K562 (cell line): ENCODE data around the gene C17orf114.

Experiments
- HDAC3 ChIP-seq: fragments of 450-650 bp; IDR thresholded peaks from 2 replicates; pipeline ENCODE4 v1.6.1; 2018; ENCODE audit warnings: borderline replicate concordance, mild to moderate bottlenecking, moderate library complexity; ENCODE audit not compliant: partially characterized antibody
- PBX2 ChIP-seq, 2 experiments: IDR thresholded peaks in 1 of 2; conservative IDR thresholded peaks in 1 of 2; 2 replicates each; pipeline ENCODE4 v1.6.1; 2016; ENCODE audit warnings: low read depth in 2 of 2, mild to moderate bottlenecking in 1 of 2, missing compliant biosample characterization in 1 of 2, missing genetic modification characterization in 1 of 2, moderate library complexity in 1 of 2
- SRSF7 ChIP-seq: fragments of 200-400 bp; formaldehyde crosslinking; optimal IDR thresholded peaks from 2 replicates; pipeline ENCODE3; 2017; ENCODE audit warnings: mild to moderate bottlenecking, low read depth, low read length
- TF ChIP-seq, protein P1 (sequence below): fragments of 250-450 bp; sonication (Bioruptor Pico); IDR thresholded peaks from 2 replicates; pipeline ENCODE4 v1.8.0; 2021; ENCODE audit warnings: mild to moderate bottlenecking, moderate library complexity
- TF ChIP-seq, protein P2 (sequence below), 2 experiments: fragments of 200-800 bp in 1 of 2; sonication (Bioruptor generic) in 1 of 2; sonication (generic) in 1 of 2; formaldehyde crosslinking in 1 of 2; IDR thresholded peaks in 1 of 2; conservative IDR thresholded peaks in 1 of 2; 2 replicates each; pipeline versions ENCODE4 v1.5.0 to v1.6.1; 2016 to 2020; ENCODE audit warnings: missing compliant biosample characterization in 1 of 2, missing genetic modification characterization in 1 of 2, missing genetic modification reagents in 1 of 2

C17orf114 gene

DNA sequence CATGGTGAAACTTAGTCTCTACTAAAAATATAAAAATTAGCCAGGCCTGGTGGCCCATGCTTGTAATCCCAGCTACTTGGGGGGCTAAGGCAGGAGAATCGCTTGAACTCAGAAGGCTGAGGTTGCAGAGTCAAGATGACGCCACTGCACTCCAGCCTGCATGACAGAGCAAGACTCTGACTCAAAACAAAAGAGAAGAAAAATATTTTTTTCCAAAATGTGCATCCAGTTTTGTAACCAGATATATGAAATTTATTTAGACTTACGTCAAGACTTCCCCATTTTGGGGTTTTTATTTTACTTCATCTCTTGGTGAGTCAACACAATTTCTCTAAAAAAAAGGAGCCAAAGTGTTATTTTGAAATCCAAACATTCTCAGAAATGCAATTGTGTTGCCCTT, 35.9 kb downstream of the C17orf114 start (continued):
- TF ChIP-seq, protein P1, sequence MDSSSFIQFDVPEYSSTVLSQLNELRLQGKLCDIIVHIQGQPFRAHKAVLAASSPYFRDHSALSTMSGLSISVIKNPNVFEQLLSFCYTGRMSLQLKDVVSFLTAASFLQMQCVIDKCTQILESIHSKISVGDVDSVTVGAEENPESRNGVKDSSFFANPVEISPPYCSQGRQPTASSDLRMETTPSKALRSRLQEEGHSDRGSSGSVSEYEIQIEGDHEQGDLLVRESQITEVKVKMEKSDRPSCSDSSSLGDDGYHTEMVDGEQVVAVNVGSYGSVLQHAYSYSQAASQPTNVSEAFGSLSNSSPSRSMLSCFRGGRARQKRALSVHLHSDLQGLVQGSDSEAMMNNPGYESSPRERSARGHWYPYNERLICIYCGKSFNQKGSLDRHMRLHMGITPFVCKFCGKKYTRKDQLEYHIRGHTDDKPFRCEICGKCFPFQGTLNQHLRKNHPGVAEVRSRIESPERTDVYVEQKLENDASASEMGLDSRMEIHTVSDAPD (CRISPR knock-in tag): no peak
- TF ChIP-seq, protein P2, sequence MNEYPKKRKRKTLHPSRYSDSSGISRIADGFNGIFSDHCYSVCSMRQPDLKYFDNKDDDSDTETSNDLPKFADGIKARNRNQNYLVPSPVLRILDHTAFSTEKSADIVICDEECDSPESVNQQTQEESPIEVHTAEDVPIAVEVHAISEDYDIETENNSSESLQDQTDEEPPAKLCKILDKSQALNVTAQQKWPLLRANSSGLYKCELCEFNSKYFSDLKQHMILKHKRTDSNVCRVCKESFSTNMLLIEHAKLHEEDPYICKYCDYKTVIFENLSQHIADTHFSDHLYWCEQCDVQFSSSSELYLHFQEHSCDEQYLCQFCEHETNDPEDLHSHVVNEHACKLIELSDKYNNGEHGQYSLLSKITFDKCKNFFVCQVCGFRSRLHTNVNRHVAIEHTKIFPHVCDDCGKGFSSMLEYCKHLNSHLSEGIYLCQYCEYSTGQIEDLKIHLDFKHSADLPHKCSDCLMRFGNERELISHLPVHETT (CRISPR knock-in tag; conservative IDR thresholded peaks at IDR 0.05 in 1 of 2, IDR thresholded peaks at IDR 0.05 in 1 of 2): no peak
- TF ChIP-seq PBX2 (CRISPR knock-in tag; IDR thresholded peaks at IDR 0.05; ENCODE audit: low read depth): no peak
- TF ChIP-seq PBX2 (tag; conservative IDR thresholded peaks at IDR 0.05; ENCODE audit: low read depth): no peak
- TF ChIP-seq SRSF7: no peak
- no peak for TF ChIP-seq HDAC3
